H9 (cell line): ENCODE results near the gene CHCT1. TPM values are rescaled to one million over a fixed set of nuclear protein-coding genes. Genes with fewer than 3 reads are reported as not detected.

Source experiments
- DNase-seq: peaks from one replicate; pipeline ENCODE4 v3.0.0-alpha.2; 2017
- H2AFZ ChIP-seq: one replicate; pipeline ENCODE4 v1.6.1; 2013; ENCODE audit warnings: mild to moderate bottlenecking, low read length, control low read depth, moderate library complexity
- H2AK5ac ChIP-seq: 2 replicates; pipeline ENCODE4 v1.6.1; 2013; ENCODE audit warnings: low read length, control low read depth, mixed read lengths; ENCODE audit not compliant: insufficient read length
- H2BK120ac ChIP-seq: one replicate; pipeline ENCODE4 v1.6.1; 2013; ENCODE audit warnings: low read depth, mild to moderate bottlenecking, low read length, control low read depth, inconsistent platforms; ENCODE audit not compliant: poor library complexity, severe bottlenecking
- H2BK12ac ChIP-seq: 2 replicates; pipeline ENCODE4 v1.6.1; 2013; ENCODE audit warnings: low read length, control low read depth, mixed read lengths, low read depth; ENCODE audit not compliant: insufficient read length
- H2BK15ac ChIP-seq: 2 replicates; pipeline ENCODE4 v1.6.1; 2013; ENCODE audit warnings: low read depth, low read length, control low read depth
- H2BK20ac ChIP-seq: one replicate; pipeline ENCODE4 v1.6.1; 2013; ENCODE audit warnings: low read depth, mild to moderate bottlenecking, low read length, control low read depth, inconsistent platforms; ENCODE audit not compliant: poor library complexity, severe bottlenecking
- H2BK5ac ChIP-seq: 2 replicates; pipeline ENCODE4 v1.6.1; 2013; ENCODE audit warnings: low read length, control low read depth, mixed read lengths; ENCODE audit not compliant: insufficient read length
- H3K14ac ChIP-seq: 2 replicates; pipeline ENCODE4 v1.6.1; 2013; ENCODE audit warnings: low read length, control low read depth; ENCODE audit not compliant: insufficient read depth
- H3K18ac ChIP-seq: 2 replicates; pipeline ENCODE4 v1.6.1; 2013; ENCODE audit warnings: low read depth, mild to moderate bottlenecking, mixed read lengths, low read length, control low read depth; ENCODE audit not compliant: insufficient read length
- H3K23ac ChIP-seq: 2 replicates; pipeline ENCODE4 v1.6.1; 2013; ENCODE audit warnings: low read length, control low read depth, mixed read lengths, low read depth; ENCODE audit not compliant: insufficient read length
- H3K23me2 ChIP-seq: 2 replicates; pipeline ENCODE4 v1.6.1; 2013; ENCODE audit warnings: low read depth, mild to moderate bottlenecking, mixed read lengths, low read length, control low read depth; ENCODE audit not compliant: insufficient read length, poor library complexity, severe bottlenecking
- H3K27ac ChIP-seq: 2 replicates; pipeline ENCODE4 v1.5.1; 2013; ENCODE audit warnings: low read length, control low read depth, mixed read lengths, low read depth; ENCODE audit not compliant: insufficient read length
- H3K27me3 ChIP-seq: 2 replicates; pipeline ENCODE4 v1.6.1; 2013; ENCODE audit warnings: low read length, control low read depth, inconsistent platforms; ENCODE audit not compliant: insufficient read depth
- H3K4ac ChIP-seq: 2 replicates; pipeline ENCODE4 v1.6.1; 2013; ENCODE audit warnings: low read depth, mild to moderate bottlenecking, control low read depth, inconsistent platforms, low read length, moderate library complexity
- H3K4me1 ChIP-seq: 2 replicates; pipeline ENCODE4 v1.6.1; 2013; ENCODE audit warnings: low read length, control low read depth, inconsistent platforms; ENCODE audit not compliant: insufficient read depth
- H3K4me2 ChIP-seq: 2 replicates; pipeline ENCODE4 v1.6.1; 2013; ENCODE audit warnings: low read length, control low read depth, mixed read lengths; ENCODE audit not compliant: insufficient read length, insufficient read depth
- H3K56ac ChIP-seq: 2 replicates; pipeline ENCODE4 v1.6.1; 2013; ENCODE audit warnings: low read depth, mild to moderate bottlenecking, mixed read lengths, low read length, control low read depth; ENCODE audit not compliant: insufficient read length
- H3K79me1 ChIP-seq: 2 replicates; pipeline ENCODE4 v1.6.1; 2013; ENCODE audit warnings: low read depth, mild to moderate bottlenecking, moderate library complexity, low read length, control low read depth, inconsistent platforms; ENCODE audit not compliant: insufficient read depth, poor library complexity, severe bottlenecking
- H3K79me2 ChIP-seq: 2 replicates; pipeline ENCODE4 v1.6.1; 2013; ENCODE audit warnings: low read length, control low read depth, inconsistent platforms; ENCODE audit not compliant: insufficient read depth
- H3K9ac ChIP-seq: 2 replicates; pipeline ENCODE4 v1.6.1; 2013; ENCODE audit warnings: low read length, control low read depth, mixed read lengths; ENCODE audit not compliant: insufficient read length; ENCODE audit errors: extremely low read depth
- H3K9me3 ChIP-seq: one replicate; pipeline ENCODE4 v1.6.1; 2013; ENCODE audit warnings: low read depth, low read length, inconsistent platforms; ENCODE audit not compliant: control insufficient read depth
- H3T11ph ChIP-seq: one replicate; pipeline ENCODE4 v1.6.1; 2013; ENCODE audit warnings: mild to moderate bottlenecking, low read length, control low read depth, inconsistent platforms
- H4K20me1 ChIP-seq: one replicate; pipeline ENCODE4 v1.6.1; 2013; ENCODE audit not compliant: control insufficient read depth, insufficient read length, insufficient read depth
- H4K5ac ChIP-seq: 2 replicates; pipeline ENCODE4 v1.6.1; 2013; ENCODE audit warnings: low read depth, mild to moderate bottlenecking, mixed read lengths, low read length, control low read depth; ENCODE audit not compliant: insufficient read length
- H4K8ac ChIP-seq: replicated peaks from 2 replicates; pipeline ENCODE4 v1.6.1; 2013; ENCODE audit warnings: low read length, control low read depth, mixed read lengths, low read depth; ENCODE audit not compliant: insufficient read length
- H4K91ac ChIP-seq: 2 replicates; pipeline ENCODE4 v1.6.1; 2013; ENCODE audit warnings: low read depth, mild to moderate bottlenecking, moderate library complexity, mixed read lengths, low read length, control low read depth; ENCODE audit not compliant: insufficient read length
- H3K27ac Mint-ChIP-seq, 3 experiments: 2 replicates in 2 of 3; 3 replicates in 1 of 3; pipeline ENCODE4 v1.8.0; 2020 to 2021; ENCODE audit warnings: mixed read lengths in 3 of 3, mild to moderate bottlenecking in 1 of 3, moderate library complexity in 1 of 3
- H3K27me3 Mint-ChIP-seq: 2 replicates; pipeline ENCODE4 v1.8.0; 2021; ENCODE audit warnings: low read depth, mild to moderate bottlenecking, moderate library complexity, mixed read lengths
- H3K36me3 Mint-ChIP-seq, 3 experiments: 2 replicates in 2 of 3; 3 replicates in 1 of 3; pipeline ENCODE4 v1.8.0; 2020 to 2021; ENCODE audit warnings: low read depth in 3 of 3, mixed read lengths in 3 of 3; ENCODE audit not compliant: insufficient read depth in 1 of 3
- H3K4me1 Mint-ChIP-seq, 2 experiments: 2 replicates each; pipeline ENCODE4 v1.8.0; 2020; ENCODE audit warnings: mixed read lengths in 2 of 2
- H3K4me3 Mint-ChIP-seq, 2 experiments: 2 replicates in 1 of 2; 3 replicates in 1 of 2; pipeline ENCODE4 v1.8.0; 2020 to 2021; ENCODE audit warnings: mild to moderate bottlenecking in 2 of 2, mixed read lengths in 2 of 2, moderate library complexity in 1 of 2
- H3K9me3 Mint-ChIP-seq, 2 experiments: 2 replicates in 1 of 2; 3 replicates in 1 of 2; pipeline ENCODE4 v1.8.0; 2020; ENCODE audit warnings: mild to moderate bottlenecking in 2 of 2, mixed read lengths in 2 of 2, moderate library complexity in 1 of 2
- WGBS: extraction: QIAGEN DNeasy Blood & Tissue Kit; methylation state at CpG from one replicate; pipeline ENCODE4 v1.1.7; 2013; ENCODE audit warnings: missing lambda C conversion rate, low lambda C conversion rate, mixed read lengths; ENCODE audit not compliant: insufficient read length; ENCODE audit errors: extremely low coverage; 5-methylcytosine and 5-hydroxymethylcytosine counted together
- total RNA-seq: library from RNA; stranded (reverse); gene quantifications from 2 replicates; pipeline ENCODE4 v1.2.1, GENCODE V29; 2021
- TF ChIP-seq, protein P1 (sequence below): fragments of 200-600 bp; sonication (generic); conservative IDR thresholded peaks from 3 replicates; pipeline ENCODE4 v1.8.0; 2021; ENCODE audit warnings: antibody characterized with exemption, mild to moderate bottlenecking

Gene CHCT1
- total RNA-seq, 1 experiment from 2014 or later, result not detected

DNA sequence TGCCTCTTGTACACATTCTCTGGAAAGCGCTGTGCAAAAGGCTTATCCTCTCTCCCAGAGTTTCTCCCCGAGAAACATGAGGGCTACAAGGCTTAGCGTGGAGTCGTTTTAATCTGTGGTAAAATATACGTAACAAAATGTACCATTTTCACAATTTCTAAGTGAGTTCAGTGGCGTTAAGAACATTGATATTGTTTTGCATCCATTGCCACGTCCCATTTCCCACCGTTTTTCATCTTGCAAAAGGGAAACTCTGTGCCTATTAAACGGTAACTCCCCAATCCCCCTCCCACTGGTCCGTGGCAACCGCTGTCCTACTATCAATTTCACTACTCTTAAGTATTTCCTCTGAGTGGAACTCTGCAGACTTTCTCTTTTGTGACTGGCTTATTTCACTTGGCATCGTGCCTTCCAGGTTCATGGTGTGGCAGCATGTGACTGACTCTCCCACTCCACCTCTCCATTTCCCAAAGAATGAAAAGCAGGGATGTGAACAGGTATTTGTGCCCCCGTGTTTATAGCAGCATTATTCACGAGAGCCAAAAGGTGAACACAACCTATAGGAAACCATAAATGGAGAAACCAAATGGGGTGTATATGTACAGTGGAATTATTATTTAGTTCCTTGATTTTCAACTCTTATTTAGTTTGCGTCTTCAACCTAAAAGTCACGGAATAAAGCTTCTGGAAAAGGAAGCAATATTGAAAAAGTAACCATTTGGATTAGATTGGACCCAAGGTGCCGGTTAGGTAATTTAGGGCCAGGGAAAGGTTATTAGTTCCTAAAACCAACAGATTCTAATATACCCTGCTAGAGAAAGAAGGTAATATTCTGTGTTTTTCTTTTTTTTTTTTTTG is 29.2 kb upstream of the CHCT1 start:
- Histone ChIP-seq H2BK5ac (peak overlapping the region; percentile 5), H3K9ac (peak overlapping the region; percentile 63), H3K27me3 (no peaks in the 10 kb centered on the region), H3K4me1 (peaks cover 5% of the 10 kb centered on the region; the same call in 1 of the 2 replicates), H3K23ac (no peak overlapping the region), H3K4ac (no peak overlapping the region), H3K27ac (peak overlapping the region; percentile 91), H3K56ac (peak overlapping the region; percentile 41), H2BK12ac (no peak overlapping the region), H3K18ac (peak overlapping the region; percentile 91), H2AK5ac (no peak overlapping the region), H3K23me2 (peaks cover 10% of the 10 kb centered on the region), H4K5ac (peak overlapping the region; percentile 5), H3K9me3 (no peaks in the 10 kb centered on the region), H2AFZ (no peak overlapping the region), H3K79me1 (no peaks in the 10 kb centered on the region), H2BK20ac (no peak overlapping the region), H4K20me1 (no peaks in the 10 kb centered on the region), H3K4me2 (peak overlapping the region; percentile 76), H3K14ac (peak overlapping the region; percentile 90), H2BK15ac (no peak overlapping the region), H2BK120ac (no peak overlapping the region), H4K91ac (no peak overlapping the region), H4K8ac (no peak overlapping the region), H3K79me2 (peaks cover 21% of the 10 kb centered on the region; the same call in 1 of the 2 replicates), H3T11ph (no peak overlapping the region)
- no peaks in the 10 kb centered on the region for H3K36me3 Mint-ChIP-seq
- H3K27ac Mint-ChIP-seq, result peak overlapping the region; percentile 97 to 100 (median 99)
- no peaks in the 10 kb centered on the region for H3K27me3 Mint-ChIP-seq
- TF ChIP-seq, protein P1, sequence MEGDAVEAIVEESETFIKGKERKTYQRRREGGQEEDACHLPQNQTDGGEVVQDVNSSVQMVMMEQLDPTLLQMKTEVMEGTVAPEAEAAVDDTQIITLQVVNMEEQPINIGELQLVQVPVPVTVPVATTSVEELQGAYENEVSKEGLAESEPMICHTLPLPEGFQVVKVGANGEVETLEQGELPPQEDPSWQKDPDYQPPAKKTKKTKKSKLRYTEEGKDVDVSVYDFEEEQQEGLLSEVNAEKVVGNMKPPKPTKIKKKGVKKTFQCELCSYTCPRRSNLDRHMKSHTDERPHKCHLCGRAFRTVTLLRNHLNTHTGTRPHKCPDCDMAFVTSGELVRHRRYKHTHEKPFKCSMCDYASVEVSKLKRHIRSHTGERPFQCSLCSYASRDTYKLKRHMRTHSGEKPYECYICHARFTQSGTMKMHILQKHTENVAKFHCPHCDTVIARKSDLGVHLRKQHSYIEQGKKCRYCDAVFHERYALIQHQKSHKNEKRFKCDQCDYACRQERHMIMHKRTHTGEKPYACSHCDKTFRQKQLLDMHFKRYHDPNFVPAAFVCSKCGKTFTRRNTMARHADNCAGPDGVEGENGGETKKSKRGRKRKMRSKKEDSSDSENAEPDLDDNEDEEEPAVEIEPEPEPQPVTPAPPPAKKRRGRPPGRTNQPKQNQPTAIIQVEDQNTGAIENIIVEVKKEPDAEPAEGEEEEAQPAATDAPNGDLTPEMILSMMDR, result no peak
- H3K9me3 Mint-ChIP-seq, result no peaks in the 10 kb centered on the region
- H3K4me3 Mint-ChIP-seq, result peak overlapping the region; percentile 89 to 98
- no CpG with 5 or more reads among the region's 17 CpGs for WGBS
- no peak for DNase-seq
- H3K4me1 Mint-ChIP-seq, result peaks cover 30 to 33% of the 10 kb centered on the region in 2 experiments
